AG09319 (cell line): ENCODE data around the gene APOBEC2.

Source experiments
- DNase-seq: peaks from one replicate; pipeline ENCODE4 v3.0.0-alpha.2; 2010; ENCODE audit warnings: low read depth; ENCODE audit errors: extremely low read depth
- CTCF ChIP-seq: IDR thresholded peaks from 2 replicates; pipeline ENCODE4 v1.5.1; 2011; ENCODE audit warnings: low read depth, mild to moderate bottlenecking, inconsistent platforms, low read length, moderate library complexity

The APOBEC2 gene

GRCh38 chr6:41017663-41018062, 35.3 kb upstream of the APOBEC2 start:
- no peak for DNase-seq
- TF ChIP-seq CTCF = no peak

DNA sequence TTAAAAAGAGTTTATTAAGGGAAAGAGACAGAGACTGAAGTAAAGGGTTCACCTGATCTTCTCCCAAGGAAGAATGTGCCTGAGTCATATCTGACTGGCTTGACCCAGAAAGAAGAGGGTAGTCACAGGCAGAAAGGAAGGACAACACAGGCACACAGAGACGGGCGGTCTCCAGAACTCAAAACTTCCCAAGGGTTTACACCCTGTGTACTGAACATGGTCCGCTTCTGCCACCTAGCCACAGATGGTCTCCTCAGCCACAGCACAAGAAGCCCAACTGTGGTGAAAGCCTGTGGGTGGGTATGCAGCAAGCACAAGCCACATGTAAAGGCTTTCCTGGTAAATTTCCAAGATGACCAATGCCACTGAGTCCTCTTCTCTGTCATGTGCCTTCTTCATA, 31.2 kb upstream of the APOBEC2 start:
- peak; percentile 38 for TF ChIP-seq CTCF
- DNase-seq = no peak

- no peak for DNase-seq
- TF ChIP-seq CTCF = no peak
Measured at GRCh38 chr6:41022294-41022693, 30.7 kb upstream of the APOBEC2 start.

DNA sequence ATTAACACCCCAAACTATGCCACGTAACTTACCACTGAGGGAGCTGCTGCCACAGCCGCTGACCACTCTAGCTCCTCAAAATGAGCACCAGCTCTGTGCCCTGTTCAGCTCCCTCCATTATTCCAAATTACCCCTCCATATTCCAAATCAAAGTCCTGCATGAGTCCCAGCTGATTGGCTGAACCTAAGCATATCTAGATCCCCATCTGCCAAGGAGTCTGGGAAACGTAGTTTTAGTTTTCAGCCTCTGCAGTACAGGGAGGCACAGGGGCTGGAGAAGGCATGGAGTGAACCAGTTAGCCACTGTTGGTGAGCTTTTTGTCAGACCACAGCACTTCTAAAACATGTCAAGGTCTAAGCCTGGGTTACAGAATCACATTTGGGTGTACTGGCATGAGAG, 29.9 kb upstream of the APOBEC2 start:
- DNase-seq = no peak
- TF ChIP-seq CTCF = no peak

- no peak for TF ChIP-seq CTCF
Measured at GRCh38 chr6:41025966-41026530, 27.0 kb upstream of the APOBEC2 start.

GRCh38 chr6:41027241-41027640, 25.8 kb upstream of the APOBEC2 start:
- no peak for TF ChIP-seq CTCF
- no peak for DNase-seq

More at GRCh38 chr6:41025966-41026530, 27.0 kb upstream of the APOBEC2 start:
- DNase-seq = no peak

DNA sequence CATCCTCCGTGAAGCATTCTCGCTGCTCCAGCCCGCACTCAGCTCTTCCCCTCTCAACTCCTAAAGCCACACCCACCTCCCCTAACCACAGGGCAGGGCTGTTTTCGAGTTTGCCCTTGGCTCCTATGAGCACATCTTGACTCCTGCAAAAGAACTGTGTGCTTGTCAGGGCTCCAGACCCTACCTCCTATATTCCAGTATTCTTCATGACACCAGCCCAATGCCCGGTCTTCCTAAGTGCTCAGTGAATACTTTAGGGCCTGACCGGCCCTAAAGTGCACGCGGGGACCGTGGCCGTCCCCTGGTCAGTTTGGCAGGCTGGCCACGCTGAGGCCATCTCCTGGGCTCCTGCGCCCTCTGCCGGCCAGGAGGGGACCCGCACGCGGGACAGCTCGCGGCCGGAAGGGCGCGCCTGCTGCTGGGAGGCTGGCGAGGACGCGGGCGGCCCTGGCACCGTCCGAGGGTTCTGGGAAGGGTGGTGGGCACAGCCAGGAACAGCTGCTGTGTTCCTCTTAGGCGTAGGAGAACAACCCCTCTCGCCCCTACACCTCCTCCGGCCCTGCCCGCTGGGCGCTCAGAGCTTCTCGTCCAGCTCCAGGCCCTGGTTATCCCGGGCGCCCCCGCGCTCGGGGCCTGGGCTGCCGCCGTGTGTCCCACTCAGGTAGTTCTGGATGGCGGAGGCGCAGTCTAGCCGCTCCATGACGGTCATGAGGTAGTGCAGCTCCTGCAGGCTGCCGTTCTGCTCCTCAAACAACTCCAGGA, 25.0 kb upstream of the APOBEC2 start:
- peak; percentile 78 for TF ChIP-seq CTCF
- peak; percentile 19 for DNase-seq
